ENCODE data around the gene TSPAN32.
"Not testable (repeated sequence)": the region's sequence is repeated elsewhere in the genome, so short reads cannot be mapped to it uniquely, and the experiment has no call there.

TSPAN32 gene

GRCh38 chr11:2355000-2355644, 53.3 kb downstream of the TSPAN32 start:
- TF ChIP-seq EZH2 (IDR thresholded peaks at IDR 0.05; ENCODE audit: borderline replicate concordance, low read depth, low read length, severe bottlenecking), result no peak
- no peak for TF ChIP-seq CTCF (IDR thresholded peaks at IDR 0.05; ENCODE audit: borderline replicate concordance, extremely low read depth, low read length, poor library complexity, severe bottlenecking)
- Histone ChIP-seq H3K27ac (ENCODE audit: low read length) (no peak overlapping the region), H3K9me3 (ENCODE audit: insufficient read depth, low read length, severe bottlenecking) (no peaks in the 10 kb centered on the region), H3K4me1 (ENCODE audit: insufficient read depth, low read length) (no peaks in the 10 kb centered on the region), H3K4me3 (ENCODE audit: low read depth in 1 of 2, low read length in 2 of 2) (no peak overlapping the region), H3K9ac (ENCODE audit: low read depth, low read length) (no peak overlapping the region), H3K27me3 (ENCODE audit: insufficient read depth, low read length, poor library complexity) (peaks cover 5% of the 10 kb centered on the region), H3K36me3 (ENCODE audit: insufficient read depth, low read length) (no peaks in the 10 kb centered on the region), H3K79me2 (ENCODE audit: insufficient read depth, low read length) (no peaks in the 10 kb centered on the region), H3K4me2 (ENCODE audit: insufficient read depth, low read length) (no peak overlapping the region), H4K20me1 (ENCODE audit: insufficient read depth, low read length) (no peaks in the 10 kb centered on the region), H2AFZ (ENCODE audit: low read depth, low read length) (no peak overlapping the region)
- ATAC-seq (ENCODE audit: insufficient read depth, low read depth) (no peak), DNase-seq (no peak)

GRCh38 chr11:2357246-2357645, 55.4 kb downstream of the TSPAN32 start:
- no peak for ATAC-seq (ENCODE audit: insufficient read depth, low read depth)
- Histone ChIP-seq H3K27me3 (ENCODE audit: insufficient read depth, low read length, poor library complexity) (no peaks in the 10 kb centered on the region), H3K4me3 (ENCODE audit: low read depth in 1 of 2, low read length in 2 of 2) (no peak overlapping the region), H3K9ac (ENCODE audit: low read depth, low read length) (no peak overlapping the region), H3K4me2 (ENCODE audit: insufficient read depth, low read length) (no peak overlapping the region), H3K4me1 (ENCODE audit: insufficient read depth, low read length) (no peaks in the 10 kb centered on the region), H3K9me3 (ENCODE audit: insufficient read depth, low read length, severe bottlenecking) (no peaks in the 10 kb centered on the region), H2AFZ (ENCODE audit: low read depth, low read length) (no peak overlapping the region), H3K79me2 (ENCODE audit: insufficient read depth, low read length) (no peaks in the 10 kb centered on the region), H4K20me1 (ENCODE audit: insufficient read depth, low read length) (0 out of 2 replicates have a peak, but pooled peaks cover 3% of the 10 kb centered on the region), H3K27ac (ENCODE audit: low read length) (no peak overlapping the region), H3K36me3 (ENCODE audit: insufficient read depth, low read length) (no peaks in the 10 kb centered on the region)
- TF ChIP-seq CTCF (IDR thresholded peaks at IDR 0.05; ENCODE audit: borderline replicate concordance, extremely low read depth, low read length, poor library complexity, severe bottlenecking) (no peak), EZH2 (IDR thresholded peaks at IDR 0.05; ENCODE audit: borderline replicate concordance, low read depth, low read length, severe bottlenecking) (no peak)
- DNase-seq, result no peak

GRCh38 chr11:2357651-2358050, 55.8 kb downstream of the TSPAN32 start:
- ATAC-seq (ENCODE audit: insufficient read depth, low read depth); H3K27me3 ChIP-seq (ENCODE audit: insufficient read depth, low read length, poor library complexity); H4K20me1 ChIP-seq (ENCODE audit: insufficient read depth, low read length); H3K79me2 ChIP-seq (ENCODE audit: insufficient read depth, low read length); H3K9ac ChIP-seq (ENCODE audit: low read depth, low read length); DNase-seq; H3K27ac ChIP-seq (ENCODE audit: low read length); H2AFZ ChIP-seq (ENCODE audit: low read depth, low read length); H3K36me3 ChIP-seq (ENCODE audit: insufficient read depth, low read length); H3K9me3 ChIP-seq (ENCODE audit: insufficient read depth, low read length, severe bottlenecking); H3K4me3 ChIP-seq (ENCODE audit: low read depth in 1 of 2, low read length in 2 of 2); H3K4me1 ChIP-seq (ENCODE audit: insufficient read depth, low read length); H3K4me2 ChIP-seq (ENCODE audit: insufficient read depth, low read length): not testable (repeated sequence)

GRCh38 chr11:2358754-2359442, 57.1 kb downstream of the TSPAN32 start:
- no peak for TF ChIP-seq CTCF (IDR thresholded peaks at IDR 0.05; ENCODE audit: borderline replicate concordance, extremely low read depth, low read length, poor library complexity, severe bottlenecking)
- no peak for TF ChIP-seq EZH2 (IDR thresholded peaks at IDR 0.05; ENCODE audit: borderline replicate concordance, low read depth, low read length, severe bottlenecking)
- H4K20me1 ChIP-seq (ENCODE audit: insufficient read depth, low read length), result 0 out of 2 replicates have a peak, but pooled peaks cover 3% of the 10 kb centered on the region
- H3K9me3 ChIP-seq (ENCODE audit: insufficient read depth, low read length, severe bottlenecking), result no peaks in the 10 kb centered on the region
- no peaks in the 10 kb centered on the region for H3K4me1 ChIP-seq (ENCODE audit: insufficient read depth, low read length)
- no peak overlapping the region for H3K4me2 ChIP-seq (ENCODE audit: insufficient read depth, low read length)
- no peak overlapping the region for H2AFZ ChIP-seq (ENCODE audit: low read depth, low read length)
- no peaks in the 10 kb centered on the region for H3K79me2 ChIP-seq (ENCODE audit: insufficient read depth, low read length)
- H3K27ac ChIP-seq (ENCODE audit: low read length), result no peak overlapping the region
- ATAC-seq (ENCODE audit: insufficient read depth, low read depth), result no peak
- no peak overlapping the region for H3K9ac ChIP-seq (ENCODE audit: low read depth, low read length)
- no peaks in the 10 kb centered on the region for H3K27me3 ChIP-seq (ENCODE audit: insufficient read depth, low read length, poor library complexity)
- DNase-seq, result no peak
- H3K4me3 ChIP-seq (ENCODE audit: low read depth in 1 of 2, low read length in 2 of 2), result no peak overlapping the region
- no peaks in the 10 kb centered on the region for H3K36me3 ChIP-seq (ENCODE audit: insufficient read depth, low read length)
